Measurements from ENCODE around the gene ABCB8.

DNA sequence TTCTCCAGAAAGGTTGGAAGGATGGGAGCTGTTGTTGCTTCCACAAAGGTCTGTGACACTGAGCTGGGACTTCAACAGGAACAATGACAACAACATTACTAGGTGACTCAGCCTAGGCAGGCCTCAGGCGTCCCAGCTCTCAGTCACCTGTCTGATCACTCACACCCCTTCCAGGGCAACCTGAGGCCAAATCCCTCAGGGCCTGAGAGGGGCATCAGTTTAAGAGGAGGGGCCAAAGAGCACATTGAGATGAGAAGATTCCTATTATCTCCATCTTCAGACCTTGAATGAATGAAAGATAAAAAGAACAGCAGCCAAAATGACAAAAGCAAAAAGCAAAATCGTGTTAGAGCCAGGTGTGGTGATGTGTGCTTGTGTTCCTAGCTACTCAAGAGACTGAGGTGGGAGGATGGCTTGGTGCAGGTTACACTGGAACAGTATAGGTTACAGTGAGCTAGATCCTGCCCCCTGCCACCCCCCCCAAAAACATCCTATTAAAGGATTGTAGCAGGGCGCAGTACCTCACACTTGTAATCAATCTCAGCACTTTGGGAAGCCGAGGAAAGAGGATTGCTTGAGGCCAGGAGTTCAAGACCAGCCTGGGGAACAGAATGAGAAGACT lies 3.7 kb upstream of the ABCB8 start, which contains the start of gene ATG9B:
- TF ChIP-seq, protein P1, sequence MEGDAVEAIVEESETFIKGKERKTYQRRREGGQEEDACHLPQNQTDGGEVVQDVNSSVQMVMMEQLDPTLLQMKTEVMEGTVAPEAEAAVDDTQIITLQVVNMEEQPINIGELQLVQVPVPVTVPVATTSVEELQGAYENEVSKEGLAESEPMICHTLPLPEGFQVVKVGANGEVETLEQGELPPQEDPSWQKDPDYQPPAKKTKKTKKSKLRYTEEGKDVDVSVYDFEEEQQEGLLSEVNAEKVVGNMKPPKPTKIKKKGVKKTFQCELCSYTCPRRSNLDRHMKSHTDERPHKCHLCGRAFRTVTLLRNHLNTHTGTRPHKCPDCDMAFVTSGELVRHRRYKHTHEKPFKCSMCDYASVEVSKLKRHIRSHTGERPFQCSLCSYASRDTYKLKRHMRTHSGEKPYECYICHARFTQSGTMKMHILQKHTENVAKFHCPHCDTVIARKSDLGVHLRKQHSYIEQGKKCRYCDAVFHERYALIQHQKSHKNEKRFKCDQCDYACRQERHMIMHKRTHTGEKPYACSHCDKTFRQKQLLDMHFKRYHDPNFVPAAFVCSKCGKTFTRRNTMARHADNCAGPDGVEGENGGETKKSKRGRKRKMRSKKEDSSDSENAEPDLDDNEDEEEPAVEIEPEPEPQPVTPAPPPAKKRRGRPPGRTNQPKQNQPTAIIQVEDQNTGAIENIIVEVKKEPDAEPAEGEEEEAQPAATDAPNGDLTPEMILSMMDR (IDR thresholded peaks at IDR 0.05) = no peak
- TF ChIP-seq EP300 (IDR thresholded peaks at IDR 0.05) = no peak
